GM12878 (cell line): ENCODE data around the gene NAA25. TPM values are rescaled to one million over a fixed set of nuclear protein-coding genes. Genes with fewer than 3 reads are reported as not detected.

Experiments
- BHLHE40 ChIP-seq, 2 experiments: fragments of 450-650 bp in 1 of 2; IDR thresholded peaks; 2 replicates each; pipeline ENCODE4 v1.6.1; 2011 to 2017; ENCODE audit warnings: low read depth in 2 of 2, borderline replicate concordance in 1 of 2, improper control_type of control experiment in 1 of 2, low read length in 1 of 2, mild to moderate bottlenecking in 1 of 2
- CTCF ChIP-seq, 3 experiments: IDR thresholded peaks in 2 of 3; conservative IDR thresholded peaks in 1 of 3; 2 replicates each; pipeline ENCODE4 v1.5.1; 2011; ENCODE audit warnings: low read depth in 3 of 3, low read length in 3 of 3, mild to moderate bottlenecking in 3 of 3, control low read depth in 2 of 3, moderate library complexity in 2 of 3, inconsistent platforms in 1 of 3, mixed read lengths in 1 of 3; ENCODE audit not compliant: control insufficient read depth in 2 of 3, insufficient read depth in 1 of 3; ENCODE audit errors: extremely low read depth in 1 of 3
- DPF2 ChIP-seq: fragments of 450-650 bp; IDR thresholded peaks from 2 replicates; pipeline ENCODE4 v1.6.1; 2017; ENCODE audit warnings: mild to moderate bottlenecking
- ETV6 ChIP-seq, 2 experiments: fragments of 450-650 bp in 1 of 2; IDR thresholded peaks in 1 of 2; conservative IDR thresholded peaks in 1 of 2; 2 replicates each; pipeline ENCODE4 v1.6.1; 2014; ENCODE audit warnings: antibody characterized with exemption in 1 of 2, borderline replicate concordance in 1 of 2, low read depth in 1 of 2, mild to moderate bottlenecking in 1 of 2, moderate library complexity in 1 of 2
- FOXM1 ChIP-seq: IDR thresholded peaks from 2 replicates; pipeline ENCODE4 v1.6.1; 2012; ENCODE audit warnings: low read depth, mild to moderate bottlenecking, inconsistent platforms, low read length, moderate library complexity
- IKZF2 ChIP-seq, 2 experiments: fragments of 450-650 bp; IDR thresholded peaks; 2 replicates each; pipeline ENCODE4 v1.6.1; 2017; ENCODE audit warnings: mild to moderate bottlenecking in 2 of 2, moderate library complexity in 2 of 2
- JUNB ChIP-seq: IDR thresholded peaks from 2 replicates; pipeline ENCODE4 v1.6.1; 2016; ENCODE audit warnings: antibody characterized with exemption, mild to moderate bottlenecking
- MXI1 ChIP-seq: fragments of 150-350 bp; IDR thresholded peaks from 2 replicates; pipeline ENCODE4 v1.6.1; 2011; ENCODE audit warnings: low read depth, mild to moderate bottlenecking, inconsistent platforms, low read length, improper control_type of control experiment
- NBN ChIP-seq: fragments of 450-650 bp; IDR thresholded peaks from 2 replicates; pipeline ENCODE4 v1.6.1; 2016
- NFIC ChIP-seq: IDR thresholded peaks from 2 replicates; pipeline ENCODE4 v1.6.1; 2012; ENCODE audit warnings: low read depth, mild to moderate bottlenecking, inconsistent platforms, low read length, moderate library complexity
- NRF1 ChIP-seq: conservative IDR thresholded peaks from 2 replicates; pipeline ENCODE4 v1.6.1; 2011; ENCODE audit warnings: mild to moderate bottlenecking, low read depth, low read length, improper control_type of control experiment
- RELA ChIP-seq: fragments of 450-650 bp; IDR thresholded peaks from 2 replicates; pipeline ENCODE4 v1.8.0; 2014; ENCODE audit warnings: borderline replicate concordance; ENCODE audit not compliant: partially characterized antibody
- RELB ChIP-seq: fragments of 450-650 bp; IDR thresholded peaks from 2 replicates; pipeline ENCODE4 v1.6.1; 2017; ENCODE audit warnings: low read depth, mild to moderate bottlenecking, moderate library complexity
- RUNX3 ChIP-seq: IDR thresholded peaks from 2 replicates; pipeline ENCODE4 v1.6.1; 2012; ENCODE audit warnings: low read length, inconsistent platforms
- STAT3 ChIP-seq: IDR thresholded peaks from 2 replicates; pipeline ENCODE4 v1.6.1; 2011; ENCODE audit warnings: low read depth, low read length, improper control_type of control experiment
- TAF1 ChIP-seq: IDR thresholded peaks from 2 replicates; pipeline ENCODE4 v1.6.1; 2011; ENCODE audit warnings: mild to moderate bottlenecking, low read depth, low read length, borderline replicate concordance
- YY1 ChIP-seq: IDR thresholded peaks from 2 replicates; pipeline ENCODE4 v1.6.1; 2011; ENCODE audit warnings: low read depth, mild to moderate bottlenecking, low read length
- ZNF207 ChIP-seq: fragments of 450-650 bp; IDR thresholded peaks from 2 replicates; pipeline ENCODE4 v1.6.1; 2014; ENCODE audit warnings: antibody characterized with exemption, mild to moderate bottlenecking, borderline replicate concordance
- ZNF217 ChIP-seq: fragments of 450-650 bp; IDR thresholded peaks from 2 replicates; pipeline ENCODE4 v1.6.1; 2017; ENCODE audit warnings: antibody characterized with exemption, mild to moderate bottlenecking
- polyA plus RNA-seq, 11 experiments: library from polyadenylated mRNA; depleted of rRNA in 4 of 11; unstranded in 6 of 11; stranded (reverse) in 5 of 11; fragments of >200 nt; fragmentation: Nextera tagmentation in 4 of 11; fragmentation: Illumina TruSeq in 1 of 11; extraction: Ambion mirVana in 4 of 11; extraction: Trizol in 1 of 11; gene quantifications; 1 replicate in 1 of 11; 2 replicates in 10 of 11; pipeline versions ENCODE4 v1.2.1 to v1.2.3, GENCODE V29; 2011 to 2016; ENCODE audit warnings: inconsistent platforms in 2 of 11, missing spikeins in 2 of 11, low read depth in 1 of 11
- total RNA-seq, 4 experiments: library from RNA; depleted of rRNA in 3 of 4; stranded (reverse); fragments of >200 nt in 3 of 4; fragmentation: Illumina TruSeq in 1 of 4; extraction: Trizol in 1 of 4; gene quantifications; 2 replicates each; pipeline versions ENCODE4 v1.2.1 to v1.2.3, GENCODE V29; 2013 to 2021
- TF ChIP-seq, protein P1 (sequence below): IDR thresholded peaks from 2 replicates; pipeline ENCODE4 v1.6.1; 2012; ENCODE audit warnings: low read length, inconsistent platforms
- TF ChIP-seq, protein P2 (sequence below): fragments of 450-650 bp; conservative IDR thresholded peaks from 2 replicates; pipeline ENCODE4 v1.6.1; 2017; ENCODE audit warnings: mild to moderate bottlenecking, moderate library complexity
- TF ChIP-seq, protein P3 (sequence below): fragments of 450-650 bp; IDR thresholded peaks from 2 replicates; pipeline ENCODE4 v1.6.1; 2016; ENCODE audit warnings: mild to moderate bottlenecking

Gene NAA25
- total and polyA plus RNA-seq, 10 of the 15 experiments (the other 5 are each of a cell fraction or from before 2014, with no cell fraction given): 15.0 to 39.2 (median 29.4) TPM

DNA sequence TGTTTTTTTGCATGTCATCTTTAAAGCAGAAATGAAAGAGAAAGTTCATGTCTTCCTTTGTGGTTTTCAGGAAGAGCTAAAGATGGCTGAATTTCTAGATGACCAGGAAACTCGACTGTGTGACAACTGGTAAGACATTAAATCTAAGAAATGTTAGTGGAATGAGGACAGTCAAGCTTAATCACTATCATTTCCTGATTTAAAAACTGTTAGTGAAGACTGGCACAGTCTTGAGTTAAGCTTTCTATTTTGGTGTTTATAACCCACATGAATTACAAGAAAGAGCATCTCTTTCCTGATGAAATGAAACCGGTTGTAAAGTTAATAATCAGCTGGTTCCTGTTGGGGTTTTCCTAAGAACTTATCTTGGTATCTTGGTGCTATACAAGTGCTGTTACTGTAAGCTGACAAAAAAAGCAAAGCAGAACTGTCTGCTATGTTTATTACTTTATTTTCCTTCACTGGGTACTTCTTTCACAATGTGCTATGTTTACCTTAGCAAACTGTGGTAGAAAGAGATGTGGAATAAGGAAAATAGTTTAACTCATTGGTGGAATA lies 21.9 kb upstream of the NAA25 start (continued):
- TF ChIP-seq RELA (no peak), ETV6 (conservative IDR thresholded peaks at IDR 0.05 in 1 of 2, IDR thresholded peaks at IDR 0.05 in 1 of 2; ENCODE audit: borderline replicate concordance in 1 of 2, low read depth in 1 of 2) (peak in 1 of 2 experiments; percentile 79; a peak in 2 of 4 replicates), CTCF (IDR thresholded peaks at IDR 0.05 in 2 of 3, conservative IDR thresholded peaks at IDR 0.05 in 1 of 3; ENCODE audit: control insufficient read depth in 2 of 3, extremely low read depth in 1 of 3, insufficient read depth in 1 of 3, low read depth in 3 of 3, low read length in 3 of 3) (no peak), IKZF2 (IDR thresholded peaks at IDR 0.05) (peak; percentile 83 to 89), BHLHE40 (IDR thresholded peaks at IDR 0.05; ENCODE audit: borderline replicate concordance in 1 of 2, low read depth in 2 of 2, low read length in 1 of 2) (0 out of 4 replicates have a peak, but pooled peaks of 1 of the 2 experiments have one; percentile 4), DPF2 (peak; percentile 36; the same call in 1 of the 2 replicates), YY1 (peak; percentile 40; the same call in 1 of the 2 replicates), ZNF217 (no peak), MXI1 (peak; percentile 25; the same call in 1 of the 2 replicates), NBN (0 out of 2 replicates have a peak, but pooled peaks have one; percentile 36), JUNB (0 out of 2 replicates have a peak, but pooled peaks have one; percentile 9), NFIC (peak; percentile 73), STAT3 (peak; percentile 92; the same call in 1 of the 2 replicates), TAF1 (0 out of 2 replicates have a peak, but pooled peaks have one; percentile 16), ZNF207 (no peak), RUNX3 (peak; percentile 88), FOXM1 (no peak), RELB (peak; percentile 81), NRF1 (no peak)
- TF ChIP-seq, protein P1, sequence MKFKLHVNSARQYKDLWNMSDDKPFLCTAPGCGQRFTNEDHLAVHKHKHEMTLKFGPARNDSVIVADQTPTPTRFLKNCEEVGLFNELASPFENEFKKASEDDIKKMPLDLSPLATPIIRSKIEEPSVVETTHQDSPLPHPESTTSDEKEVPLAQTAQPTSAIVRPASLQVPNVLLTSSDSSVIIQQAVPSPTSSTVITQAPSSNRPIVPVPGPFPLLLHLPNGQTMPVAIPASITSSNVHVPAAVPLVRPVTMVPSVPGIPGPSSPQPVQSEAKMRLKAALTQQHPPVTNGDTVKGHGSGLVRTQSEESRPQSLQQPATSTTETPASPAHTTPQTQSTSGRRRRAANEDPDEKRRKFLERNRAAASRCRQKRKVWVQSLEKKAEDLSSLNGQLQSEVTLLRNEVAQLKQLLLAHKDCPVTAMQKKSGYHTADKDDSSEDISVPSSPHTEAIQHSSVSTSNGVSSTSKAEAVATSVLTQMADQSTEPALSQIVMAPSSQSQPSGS: peak; percentile 48
- TF ChIP-seq, protein P2, sequence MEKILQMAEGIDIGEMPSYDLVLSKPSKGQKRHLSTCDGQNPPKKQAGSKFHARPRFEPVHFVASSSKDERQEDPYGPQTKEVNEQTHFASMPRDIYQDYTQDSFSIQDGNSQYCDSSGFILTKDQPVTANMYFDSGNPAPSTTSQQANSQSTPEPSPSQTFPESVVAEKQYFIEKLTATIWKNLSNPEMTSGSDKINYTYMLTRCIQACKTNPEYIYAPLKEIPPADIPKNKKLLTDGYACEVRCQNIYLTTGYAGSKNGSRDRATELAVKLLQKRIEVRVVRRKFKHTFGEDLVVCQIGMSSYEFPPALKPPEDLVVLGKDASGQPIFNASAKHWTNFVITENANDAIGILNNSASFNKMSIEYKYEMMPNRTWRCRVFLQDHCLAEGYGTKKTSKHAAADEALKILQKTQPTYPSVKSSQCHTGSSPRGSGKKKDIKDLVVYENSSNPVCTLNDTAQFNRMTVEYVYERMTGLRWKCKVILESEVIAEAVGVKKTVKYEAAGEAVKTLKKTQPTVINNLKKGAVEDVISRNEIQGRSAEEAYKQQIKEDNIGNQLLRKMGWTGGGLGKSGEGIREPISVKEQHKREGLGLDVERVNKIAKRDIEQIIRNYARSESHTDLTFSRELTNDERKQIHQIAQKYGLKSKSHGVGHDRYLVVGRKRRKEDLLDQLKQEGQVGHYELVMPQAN: peak; percentile 64
- TF ChIP-seq, protein P3, sequence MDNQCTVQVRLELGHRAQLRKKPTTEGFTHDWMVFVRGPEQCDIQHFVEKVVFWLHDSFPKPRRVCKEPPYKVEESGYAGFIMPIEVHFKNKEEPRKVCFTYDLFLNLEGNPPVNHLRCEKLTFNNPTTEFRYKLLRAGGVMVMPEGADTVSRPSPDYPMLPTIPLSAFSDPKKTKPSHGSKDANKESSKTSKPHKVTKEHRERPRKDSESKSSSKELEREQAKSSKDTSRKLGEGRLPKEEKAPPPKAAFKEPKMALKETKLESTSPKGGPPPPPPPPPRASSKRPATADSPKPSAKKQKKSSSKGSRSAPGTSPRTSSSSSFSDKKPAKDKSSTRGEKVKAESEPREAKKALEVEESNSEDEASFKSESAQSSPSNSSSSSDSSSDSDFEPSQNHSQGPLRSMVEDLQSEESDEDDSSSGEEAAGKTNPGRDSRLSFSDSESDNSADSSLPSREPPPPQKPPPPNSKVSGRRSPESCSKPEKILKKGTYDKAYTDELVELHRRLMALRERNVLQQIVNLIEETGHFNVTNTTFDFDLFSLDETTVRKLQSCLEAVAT: peak; percentile 46; the same call in 1 of the 2 replicates
